Loucy (cell line): ENCODE results near the gene SORBS1.

Experiments used
- CTCF ChIP-seq: fragments of 200-600 bp; sonication (generic); conservative IDR thresholded peaks from 2 replicates; pipeline ENCODE4 v1.5.1; 2014; ENCODE audit warnings: mild to moderate bottlenecking, antibody characterized with exemption, low read length
- EZH2phosphoT487 ChIP-seq: fragments of 200-600 bp; IDR thresholded peaks from 2 replicates; pipeline ENCODE4 v1.6.1; 2018; ENCODE audit warnings: antibody characterized with exemption, mild to moderate bottlenecking, moderate library complexity, borderline replicate concordance

- no peak for TF ChIP-seq CTCF
- no peak for TF ChIP-seq EZH2phosphoT487
These were observed 116.4 kb downstream of the SORBS1 start for GRCh38 chr10:95444792-95445191.
